Breast epithelium (tissue), 3 donors: Measurements from ENCODE around the gene CNTNAP2.

ENCODE experiments used
- CTCF ChIP-seq, 3 donors: fragments of 450-650 bp; IDR thresholded peaks; one replicate each; pipeline ENCODE4 v1.5.1; 2016 to 2017; ENCODE audit warnings: antibody characterized with exemption in 3 of 3, mild to moderate bottlenecking in 3 of 3, moderate library complexity in 3 of 3
- POLR2AphosphoS5 ChIP-seq, 3 donors: sonication (generic); formaldehyde crosslinking; IDR thresholded peaks; one replicate each; pipeline ENCODE4 v1.6.1; 2017; ENCODE audit warnings: antibody characterized with exemption in 3 of 3

DNA sequence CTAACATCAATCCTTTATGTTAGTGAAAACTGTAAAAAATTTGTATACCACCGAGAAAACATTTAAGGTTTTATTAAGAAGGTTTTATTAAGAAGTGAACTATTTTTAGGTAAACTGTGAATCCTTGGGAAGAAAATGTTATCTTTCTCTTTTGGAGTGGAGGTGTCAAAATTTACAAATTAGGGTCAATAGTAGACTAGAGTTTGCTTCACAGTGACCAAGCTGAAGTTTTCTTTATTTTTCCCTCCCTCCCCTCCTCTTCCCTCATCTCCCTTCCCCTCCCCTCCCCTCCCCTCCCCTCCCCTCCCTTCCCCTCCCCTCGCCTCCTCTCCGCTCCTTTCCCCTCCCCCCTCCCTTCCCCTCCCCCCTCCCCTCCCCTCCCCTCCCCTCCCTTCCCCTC lies 168.8 kb downstream of the CNTNAP2 start:
- no peak for TF ChIP-seq POLR2AphosphoS5 (IDR thresholded peaks at IDR 0.05)
- no peak for TF ChIP-seq CTCF (IDR thresholded peaks at IDR 0.05)
